Measurements from ENCODE around the gene TFAP2C. TPM values are rescaled to one million over a fixed set of nuclear protein-coding genes. Genes with fewer than 3 reads are reported as not detected.
"Not testable (repeated sequence)": the region's sequence is repeated elsewhere in the genome, so short reads cannot be mapped to it uniquely, and the experiment has no call there.

Gene TFAP2C
- polyA plus RNA-seq, 1 donor = 0.06 TPM

DNA sequence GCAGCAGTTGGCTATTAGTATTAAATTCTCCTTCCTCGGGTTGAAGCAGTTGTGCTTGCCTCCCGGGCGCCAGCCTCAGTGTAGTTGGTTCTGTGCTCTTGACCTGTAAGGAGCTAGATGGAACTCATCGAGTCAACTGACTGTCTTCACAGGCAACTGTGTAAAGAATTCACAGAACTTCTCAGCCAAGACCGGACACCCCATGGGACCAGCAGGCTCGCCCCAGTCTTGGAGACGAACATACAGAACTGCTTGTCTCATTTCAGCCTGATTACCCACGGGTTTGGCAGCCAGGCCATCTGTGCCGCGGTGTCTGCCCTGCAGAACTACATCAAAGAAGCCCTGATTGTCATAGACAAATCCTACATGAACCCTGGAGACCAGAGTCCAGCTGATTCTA is 8.5 kb downstream of the TFAP2C start:
- H3K27me3 ChIP-seq (ENCODE audit: control insufficient read depth, insufficient read depth, low read length) = peaks cover 47% of the 10 kb centered on the region
- H3K36me3 ChIP-seq (ENCODE audit: control insufficient read depth, insufficient read depth, low read length) = no peaks in the 10 kb centered on the region
- no peak overlapping the region for H3K27ac ChIP-seq (ENCODE audit: low read length)
- WGBS (ENCODE audit: insufficient coverage, low lambda C conversion rate) = no CpG with 5 or more reads among the region's 10 CpGs
- H3K4me1 ChIP-seq (ENCODE audit: control insufficient read depth, insufficient read depth, low read length) = no peaks in the 10 kb centered on the region
- H3K4me3 ChIP-seq (ENCODE audit: low read length) = no peak overlapping the region
- no peaks in the 10 kb centered on the region for H3K9me3 ChIP-seq (ENCODE audit: control insufficient read depth, low read depth, low read length)
- DNase-seq = no peak

DNA sequence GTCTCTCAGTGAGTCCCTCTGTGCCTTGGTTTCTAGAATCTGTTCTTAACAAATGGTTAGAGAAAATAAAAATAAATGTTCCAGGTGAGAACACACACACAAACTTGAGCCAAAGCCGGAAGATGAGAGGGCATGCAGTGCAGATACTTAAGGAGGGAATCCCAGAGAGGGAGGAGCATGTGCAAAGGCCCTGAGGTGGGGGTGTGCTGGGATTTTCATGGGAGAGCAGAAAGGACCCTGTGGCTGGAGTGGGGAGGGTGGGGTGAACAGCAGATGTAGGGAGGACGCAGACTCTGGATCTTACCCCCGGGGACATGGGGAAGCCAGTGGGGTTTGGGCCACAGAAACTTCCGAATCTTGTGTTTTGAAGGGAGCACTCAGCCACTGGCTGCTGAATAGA is 17.5 kb downstream of the TFAP2C start:
- Histone ChIP-seq H3K4me3 (ENCODE audit: low read length) (no peak overlapping the region), H3K9me3 (ENCODE audit: control insufficient read depth, low read depth, low read length) (no peaks in the 10 kb centered on the region), H3K27me3 (ENCODE audit: control insufficient read depth, insufficient read depth, low read length) (no peaks in the 10 kb centered on the region), H3K4me1 (ENCODE audit: control insufficient read depth, insufficient read depth, low read length) (no peaks in the 10 kb centered on the region), H3K36me3 (ENCODE audit: control insufficient read depth, insufficient read depth, low read length) (no peaks in the 10 kb centered on the region), H3K27ac (ENCODE audit: low read length) (no peak overlapping the region)
- no peak for DNase-seq
- WGBS (ENCODE audit: insufficient coverage, low lambda C conversion rate) = no CpG with 5 or more reads among the region's 4 CpGs

DNA sequence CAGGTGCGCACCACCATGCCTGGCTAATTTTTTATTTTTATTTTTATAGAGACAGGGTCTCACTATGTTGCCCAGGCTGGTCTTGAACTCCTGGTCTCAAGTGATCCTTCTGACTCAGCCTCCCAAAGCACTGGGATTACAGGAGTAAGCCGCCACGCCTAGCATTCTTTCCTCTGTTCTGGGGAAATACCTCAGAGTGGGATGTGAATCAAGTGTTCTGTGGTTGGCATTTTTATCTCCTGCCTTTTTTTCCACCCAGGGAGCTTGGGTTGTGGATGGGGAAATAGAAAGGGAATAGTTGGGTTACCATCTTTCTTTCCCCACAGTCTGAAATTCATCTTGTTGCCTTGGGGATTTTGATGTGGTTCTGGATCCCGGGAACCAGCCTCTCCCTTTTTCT is 24.1 kb downstream of the TFAP2C start:
- no peak overlapping the region for H3K27ac ChIP-seq (ENCODE audit: low read length)
- no peak overlapping the region for H3K4me3 ChIP-seq (ENCODE audit: low read length)
- no peaks in the 10 kb centered on the region for H3K36me3 ChIP-seq (ENCODE audit: control insufficient read depth, insufficient read depth, low read length)
- no peaks in the 10 kb centered on the region for H3K9me3 ChIP-seq (ENCODE audit: control insufficient read depth, low read depth, low read length)
- no peaks in the 10 kb centered on the region for H3K27me3 ChIP-seq (ENCODE audit: control insufficient read depth, insufficient read depth, low read length)
- H3K4me1 ChIP-seq (ENCODE audit: control insufficient read depth, insufficient read depth, low read length) = no peaks in the 10 kb centered on the region
- 86% methylated on average over 1 of the region's 4 CpGs for WGBS (ENCODE audit: insufficient coverage, low lambda C conversion rate)
- no peak for DNase-seq

DNA sequence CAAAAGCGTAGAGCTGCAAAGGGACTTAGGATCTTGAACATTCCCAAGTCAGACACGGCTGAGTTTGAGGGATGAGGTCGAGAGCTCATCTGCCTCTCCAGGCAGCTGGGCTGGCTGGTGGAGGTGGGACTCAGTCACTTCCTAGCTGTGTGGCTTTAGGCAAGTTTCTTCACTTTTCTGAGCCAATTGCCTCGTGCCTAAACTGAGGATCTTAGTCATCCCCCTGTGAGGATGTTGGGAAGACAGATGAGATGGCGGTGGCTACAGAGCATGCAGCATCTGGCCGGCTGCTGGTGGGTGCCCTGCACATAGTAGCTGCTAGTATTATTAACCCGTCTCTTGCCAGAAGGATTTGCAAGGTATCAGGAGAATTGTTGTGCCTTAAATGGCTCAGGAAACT is 27.5 kb downstream of the TFAP2C start:
- 100% methylated on average over 1 of the region's 7 CpGs for WGBS (ENCODE audit: insufficient coverage, low lambda C conversion rate)

DNA sequence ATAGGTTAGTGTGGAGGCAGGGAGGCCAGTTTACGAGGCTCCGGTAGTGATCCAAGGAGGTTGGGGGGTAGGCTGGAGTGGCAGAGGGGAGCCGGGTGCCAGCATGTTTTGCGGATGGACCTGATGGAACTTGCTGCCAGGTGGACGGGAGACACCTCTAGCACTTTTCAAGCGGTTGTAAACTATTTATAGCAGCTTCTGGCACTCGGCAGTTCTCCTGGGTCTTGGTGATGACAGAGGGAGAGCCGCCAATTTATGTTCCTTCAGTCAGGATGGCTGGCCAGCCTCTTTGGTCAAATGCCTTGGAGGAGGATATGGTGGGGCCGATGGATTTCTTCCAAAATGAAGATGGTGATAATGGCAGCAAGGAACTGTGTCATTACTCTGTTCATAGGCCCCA is 28.8 kb downstream of the TFAP2C start:
- Histone ChIP-seq H3K36me3 (ENCODE audit: control insufficient read depth, insufficient read depth, low read length) (no peaks in the 10 kb centered on the region), H3K4me3 (ENCODE audit: low read length) (no peak overlapping the region), H3K27me3 (ENCODE audit: control insufficient read depth, insufficient read depth, low read length) (no peaks in the 10 kb centered on the region), H3K9me3 (ENCODE audit: control insufficient read depth, low read depth, low read length) (no peaks in the 10 kb centered on the region), H3K27ac (ENCODE audit: low read length) (no peak overlapping the region), H3K4me1 (ENCODE audit: control insufficient read depth, insufficient read depth, low read length) (no peaks in the 10 kb centered on the region)
- no CpG with 5 or more reads among the region's 9 CpGs for WGBS (ENCODE audit: insufficient coverage, low lambda C conversion rate)
- DNase-seq = no peak

More for the DNA sequence above, 27.5 kb downstream of the TFAP2C start:
- Histone ChIP-seq H3K4me1 (ENCODE audit: control insufficient read depth, insufficient read depth, low read length) (no peaks in the 10 kb centered on the region), H3K27me3 (ENCODE audit: control insufficient read depth, insufficient read depth, low read length) (no peaks in the 10 kb centered on the region), H3K27ac (ENCODE audit: low read length) (no peak overlapping the region), H3K36me3 (ENCODE audit: control insufficient read depth, insufficient read depth, low read length) (no peaks in the 10 kb centered on the region), H3K9me3 (ENCODE audit: control insufficient read depth, low read depth, low read length) (no peaks in the 10 kb centered on the region), H3K4me3 (ENCODE audit: low read length) (no peak overlapping the region)
- DNase-seq = no peak

DNA sequence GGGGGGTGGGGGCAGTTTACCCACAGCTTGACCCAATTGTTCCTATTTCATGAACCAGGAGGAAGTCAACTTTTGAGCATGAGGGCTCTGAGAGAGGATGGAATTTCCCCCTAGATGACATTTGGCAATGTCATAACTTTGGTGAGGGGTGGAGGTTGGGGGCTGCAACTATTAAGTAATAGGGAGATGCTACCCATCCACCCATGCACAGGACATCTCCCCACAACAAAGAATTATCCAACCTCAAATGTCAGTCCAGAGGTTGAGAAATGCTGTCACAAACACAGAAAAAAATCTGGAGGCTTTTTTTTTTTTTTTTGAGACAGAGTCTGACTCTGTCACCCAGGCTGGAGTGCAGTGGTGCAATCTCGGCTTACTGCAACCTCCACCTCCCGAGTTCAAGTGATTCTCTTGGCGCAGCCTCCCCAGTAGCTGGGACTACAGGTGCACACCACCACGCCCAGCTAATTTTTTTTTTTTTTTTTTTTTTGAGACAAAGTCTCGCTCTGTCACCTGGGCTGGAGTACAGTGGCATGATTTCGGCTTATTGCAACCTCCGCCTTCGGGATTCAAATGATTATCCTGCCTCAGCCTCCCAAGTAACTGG is 29.3 kb downstream of the TFAP2C start:
- H3K36me3 ChIP-seq (ENCODE audit: control insufficient read depth, insufficient read depth, low read length); H3K9me3 ChIP-seq (ENCODE audit: control insufficient read depth, low read depth, low read length); H3K27ac ChIP-seq (ENCODE audit: low read length); DNase-seq; H3K4me3 ChIP-seq (ENCODE audit: low read length); H3K4me1 ChIP-seq (ENCODE audit: control insufficient read depth, insufficient read depth, low read length); H3K27me3 ChIP-seq (ENCODE audit: control insufficient read depth, insufficient read depth, low read length): not testable (repeated sequence)
- no CpG with 5 or more reads among the region's 8 CpGs for WGBS (ENCODE audit: insufficient coverage, low lambda C conversion rate)

DNA sequence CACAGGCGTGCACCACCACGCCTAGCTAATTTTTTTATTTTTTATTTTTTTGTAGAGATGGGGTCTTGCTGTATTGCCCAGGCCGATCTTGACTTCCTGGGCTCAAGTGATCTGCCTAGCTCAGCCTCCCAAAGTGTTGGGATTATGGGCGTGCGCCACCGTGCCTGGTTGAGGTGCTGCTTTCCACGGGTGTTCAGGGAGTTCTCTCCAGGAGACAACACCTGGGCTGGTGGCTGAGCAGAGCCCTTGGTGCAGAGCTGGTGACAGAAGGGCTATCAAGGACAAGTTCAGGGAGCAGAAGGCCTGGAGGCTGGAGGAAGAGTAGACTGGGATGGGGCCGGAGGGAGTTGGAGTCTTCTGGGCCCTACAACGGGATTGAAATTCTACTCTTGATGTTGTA is 34.6 kb downstream of the TFAP2C start:
- WGBS (ENCODE audit: insufficient coverage, low lambda C conversion rate) = no CpG with 5 or more reads among the region's 9 CpGs

DNA sequence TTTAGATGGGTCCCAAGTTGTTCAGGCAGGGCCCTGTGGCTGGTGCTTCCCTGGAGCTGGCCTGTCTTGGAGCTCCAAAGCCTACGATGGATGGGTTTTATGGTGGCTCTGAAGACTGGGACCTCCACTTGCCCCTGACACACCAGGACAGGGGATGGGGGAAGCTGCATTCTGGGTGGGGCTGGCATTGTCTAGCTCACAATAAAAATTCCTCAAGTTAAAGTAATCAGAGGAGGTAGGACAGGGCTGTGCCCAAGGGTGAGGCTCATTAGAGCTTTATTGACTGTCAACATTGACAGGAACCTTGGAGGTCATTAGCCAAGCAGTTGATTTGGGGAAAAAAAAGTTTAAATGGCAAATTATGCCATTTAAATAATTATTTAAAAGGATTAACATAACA is 35.7 kb downstream of the TFAP2C start:
- Histone ChIP-seq H3K27me3 (ENCODE audit: control insufficient read depth, insufficient read depth, low read length) (no peaks in the 10 kb centered on the region), H3K36me3 (ENCODE audit: control insufficient read depth, insufficient read depth, low read length) (no peaks in the 10 kb centered on the region), H3K4me3 (ENCODE audit: low read length) (no peak overlapping the region), H3K9me3 (ENCODE audit: control insufficient read depth, low read depth, low read length) (no peaks in the 10 kb centered on the region), H3K27ac (ENCODE audit: low read length) (no peak overlapping the region), H3K4me1 (ENCODE audit: control insufficient read depth, insufficient read depth, low read length) (no peaks in the 10 kb centered on the region)
- no peak for DNase-seq
- WGBS (ENCODE audit: insufficient coverage, low lambda C conversion rate) = no CpG with 5 or more reads among the region's 1 CpG

More for the DNA sequence above, 34.6 kb downstream of the TFAP2C start:
- H3K27ac ChIP-seq (ENCODE audit: low read length) = no peak overlapping the region
- no peak for DNase-seq
- no peaks in the 10 kb centered on the region for H3K4me1 ChIP-seq (ENCODE audit: control insufficient read depth, insufficient read depth, low read length)
- no peak overlapping the region for H3K4me3 ChIP-seq (ENCODE audit: low read length)
- H3K9me3 ChIP-seq (ENCODE audit: control insufficient read depth, low read depth, low read length) = no peaks in the 10 kb centered on the region
- no peaks in the 10 kb centered on the region for H3K27me3 ChIP-seq (ENCODE audit: control insufficient read depth, insufficient read depth, low read length)
- no peaks in the 10 kb centered on the region for H3K36me3 ChIP-seq (ENCODE audit: control insufficient read depth, insufficient read depth, low read length)

DNA sequence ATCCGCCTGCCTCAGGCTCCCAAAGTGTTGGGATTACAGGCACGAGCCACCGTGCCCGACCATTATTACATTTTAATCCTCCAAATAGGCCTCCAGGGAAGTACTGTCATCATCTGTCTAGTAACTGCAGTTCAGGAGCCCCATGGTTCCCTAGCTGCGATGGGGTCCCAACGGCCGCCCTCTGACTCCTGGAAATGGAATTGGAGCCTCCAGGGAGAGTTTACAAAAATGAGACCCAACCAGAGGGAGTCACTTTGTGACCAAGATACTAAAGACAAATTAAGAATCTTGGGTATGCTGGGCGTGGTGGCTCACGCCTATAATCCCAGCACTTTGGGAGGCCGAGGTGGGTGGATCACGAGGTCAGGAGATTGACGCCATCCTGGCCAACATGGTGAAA is 36.7 kb downstream of the TFAP2C start:
- Histone ChIP-seq H3K9me3 (ENCODE audit: control insufficient read depth, low read depth, low read length) (no peaks in the 10 kb centered on the region), H3K36me3 (ENCODE audit: control insufficient read depth, insufficient read depth, low read length) (no peaks in the 10 kb centered on the region), H3K4me3 (ENCODE audit: low read length) (no peak overlapping the region), H3K27me3 (ENCODE audit: control insufficient read depth, insufficient read depth, low read length) (no peaks in the 10 kb centered on the region), H3K4me1 (ENCODE audit: control insufficient read depth, insufficient read depth, low read length) (no peaks in the 10 kb centered on the region), H3K27ac (ENCODE audit: low read length) (no peak overlapping the region)
- no peak for DNase-seq
- WGBS (ENCODE audit: insufficient coverage, low lambda C conversion rate) = 96% methylated on average over 4 of the region's 12 CpGs

DNA sequence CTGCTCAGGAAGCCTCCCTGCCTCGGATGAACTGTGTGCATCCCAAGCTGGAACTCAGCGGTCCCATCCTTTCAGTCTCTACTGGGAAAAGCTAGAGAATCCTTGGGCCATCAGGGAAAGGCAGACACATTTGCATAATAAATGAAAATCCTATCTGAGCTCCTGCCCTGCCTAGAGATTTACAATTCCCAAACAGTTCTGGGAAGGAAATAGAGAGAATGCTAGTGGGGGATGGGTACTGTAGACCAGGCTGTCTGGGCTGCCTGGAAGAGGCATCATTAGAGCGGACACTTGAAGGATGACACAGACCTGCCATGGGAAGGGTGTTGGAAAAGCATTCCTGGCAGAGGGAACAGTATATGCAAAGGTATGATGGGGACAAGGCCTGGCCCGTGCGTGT is 44.3 kb downstream of the TFAP2C start:
- no peaks in the 10 kb centered on the region for H3K36me3 ChIP-seq (ENCODE audit: control insufficient read depth, insufficient read depth, low read length)
- WGBS (ENCODE audit: insufficient coverage, low lambda C conversion rate) = no CpG with 5 or more reads among the region's 5 CpGs
- no peak overlapping the region for H3K27ac ChIP-seq (ENCODE audit: low read length)
- H3K9me3 ChIP-seq (ENCODE audit: control insufficient read depth, low read depth, low read length) = no peaks in the 10 kb centered on the region
- DNase-seq = no peak
- no peaks in the 10 kb centered on the region for H3K27me3 ChIP-seq (ENCODE audit: control insufficient read depth, insufficient read depth, low read length)
- no peak overlapping the region for H3K4me3 ChIP-seq (ENCODE audit: low read length)
- no peaks in the 10 kb centered on the region for H3K4me1 ChIP-seq (ENCODE audit: control insufficient read depth, insufficient read depth, low read length)

DNA sequence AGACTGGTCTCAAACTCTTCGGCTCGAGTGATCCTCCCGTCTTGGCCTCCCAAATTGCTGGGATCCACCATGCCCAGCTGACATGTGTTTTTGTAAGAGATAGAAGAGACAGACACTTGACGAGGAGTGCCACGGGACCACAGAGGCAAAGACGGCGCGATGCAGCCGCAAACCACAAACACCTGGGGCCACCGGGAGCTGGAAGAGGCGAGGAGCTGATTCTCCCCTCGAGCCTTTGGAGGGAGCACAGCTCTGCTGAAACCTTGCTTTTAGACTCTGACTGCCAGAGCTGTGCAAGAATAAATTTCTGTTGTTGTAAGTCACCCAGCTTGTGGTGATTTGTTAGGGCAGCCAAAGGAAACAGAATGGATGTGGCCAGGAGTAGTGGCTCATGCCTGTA is 46.9 kb downstream of the TFAP2C start:
- 100% methylated on average over 3 of the region's 12 CpGs for WGBS (ENCODE audit: insufficient coverage, low lambda C conversion rate)
- no peak overlapping the region for H3K27ac ChIP-seq (ENCODE audit: low read length)
- H3K27me3 ChIP-seq (ENCODE audit: control insufficient read depth, insufficient read depth, low read length) = no peaks in the 10 kb centered on the region
- H3K36me3 ChIP-seq (ENCODE audit: control insufficient read depth, insufficient read depth, low read length) = no peaks in the 10 kb centered on the region
- DNase-seq = no peak
- no peaks in the 10 kb centered on the region for H3K4me1 ChIP-seq (ENCODE audit: control insufficient read depth, insufficient read depth, low read length)
- H3K4me3 ChIP-seq (ENCODE audit: low read length) = no peak overlapping the region
- H3K9me3 ChIP-seq (ENCODE audit: control insufficient read depth, low read depth, low read length) = no peaks in the 10 kb centered on the region

Measured in large intestine (tissue), 3 donors.